ENCODE measurements around the gene FGF2.

GRCh38 chr4:122785099-122785498 lies 41.5 kb upstream of the FGF2 start:
- TF ChIP-seq CREB1 (CRISPR knock-in tag; IDR thresholded peaks at IDR 0.05): no peak
- no peak for TF ChIP-seq CTCF (IDR thresholded peaks at IDR 0.05)
- no peak for TF ChIP-seq USF1 (CRISPR knock-in tag; IDR thresholded peaks at IDR 0.05)
- no peak for TF ChIP-seq E2F1 (CRISPR knock-in tag; IDR thresholded peaks at IDR 0.05)
- TF ChIP-seq, protein P1, sequence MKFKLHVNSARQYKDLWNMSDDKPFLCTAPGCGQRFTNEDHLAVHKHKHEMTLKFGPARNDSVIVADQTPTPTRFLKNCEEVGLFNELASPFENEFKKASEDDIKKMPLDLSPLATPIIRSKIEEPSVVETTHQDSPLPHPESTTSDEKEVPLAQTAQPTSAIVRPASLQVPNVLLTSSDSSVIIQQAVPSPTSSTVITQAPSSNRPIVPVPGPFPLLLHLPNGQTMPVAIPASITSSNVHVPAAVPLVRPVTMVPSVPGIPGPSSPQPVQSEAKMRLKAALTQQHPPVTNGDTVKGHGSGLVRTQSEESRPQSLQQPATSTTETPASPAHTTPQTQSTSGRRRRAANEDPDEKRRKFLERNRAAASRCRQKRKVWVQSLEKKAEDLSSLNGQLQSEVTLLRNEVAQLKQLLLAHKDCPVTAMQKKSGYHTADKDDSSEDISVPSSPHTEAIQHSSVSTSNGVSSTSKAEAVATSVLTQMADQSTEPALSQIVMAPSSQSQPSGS (CRISPR knock-in tag; IDR thresholded peaks at IDR 0.05; ENCODE audit: borderline replicate concordance, low read depth): no peak
- TF ChIP-seq, protein P2, sequence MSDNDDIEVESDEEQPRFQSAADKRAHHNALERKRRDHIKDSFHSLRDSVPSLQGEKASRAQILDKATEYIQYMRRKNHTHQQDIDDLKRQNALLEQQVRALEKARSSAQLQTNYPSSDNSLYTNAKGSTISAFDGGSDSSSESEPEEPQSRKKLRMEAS (CRISPR knock-in tag; IDR thresholded peaks at IDR 0.05): no peak
- TF ChIP-seq NR2C2 (CRISPR knock-in tag; IDR thresholded peaks at IDR 0.05): no peak
- TF ChIP-seq ZNF532 (CRISPR knock-in tag; IDR thresholded peaks at IDR 0.05; ENCODE audit: borderline replicate concordance): no peak
- TF ChIP-seq, protein P3, sequence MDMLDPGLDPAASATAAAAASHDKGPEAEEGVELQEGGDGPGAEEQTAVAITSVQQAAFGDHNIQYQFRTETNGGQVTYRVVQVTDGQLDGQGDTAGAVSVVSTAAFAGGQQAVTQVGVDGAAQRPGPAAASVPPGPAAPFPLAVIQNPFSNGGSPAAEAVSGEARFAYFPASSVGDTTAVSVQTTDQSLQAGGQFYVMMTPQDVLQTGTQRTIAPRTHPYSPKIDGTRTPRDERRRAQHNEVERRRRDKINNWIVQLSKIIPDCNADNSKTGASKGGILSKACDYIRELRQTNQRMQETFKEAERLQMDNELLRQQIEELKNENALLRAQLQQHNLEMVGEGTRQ (CRISPR knock-in tag; IDR thresholded peaks at IDR 0.05): no peak
- TF ChIP-seq JUN (CRISPR knock-in tag; IDR thresholded peaks at IDR 0.05): no peak
- no peak for TF ChIP-seq KAT7 (CRISPR knock-in tag; IDR thresholded peaks at IDR 0.05; ENCODE audit: borderline replicate concordance)
- TF ChIP-seq, protein P4, sequence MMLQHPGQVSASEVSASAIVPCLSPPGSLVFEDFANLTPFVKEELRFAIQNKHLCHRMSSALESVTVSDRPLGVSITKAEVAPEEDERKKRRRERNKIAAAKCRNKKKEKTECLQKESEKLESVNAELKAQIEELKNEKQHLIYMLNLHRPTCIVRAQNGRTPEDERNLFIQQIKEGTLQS (CRISPR knock-in tag; conservative IDR thresholded peaks at IDR 0.05): no peak
- no peak for TF ChIP-seq FOXJ3 (CRISPR knock-in tag; IDR thresholded peaks at IDR 0.05; ENCODE audit: borderline replicate concordance)
- TF ChIP-seq ZNF425 (CRISPR knock-in tag; conservative IDR thresholded peaks at IDR 0.05): no peak
